Vagina (tissue), 2 donors: Measurements from ENCODE around the gene AMBRA1.

Source experiments
- POLR2A ChIP-seq, 2 donors: fragments of 450-650 bp; IDR thresholded peaks; one replicate each; pipeline ENCODE4 v1.6.1; 2017; ENCODE audit warnings: antibody characterized with exemption in 2 of 2, mild to moderate bottlenecking in 2 of 2, moderate library complexity in 2 of 2
- POLR2AphosphoS5 ChIP-seq, 2 donors: sonication (generic); formaldehyde crosslinking; IDR thresholded peaks; one replicate each; pipeline ENCODE4 v1.9.0; 2017; ENCODE audit warnings: antibody characterized with exemption in 2 of 2, mild to moderate bottlenecking in 2 of 2, low read depth in 1 of 2; ENCODE audit not compliant: insufficient read depth in 1 of 2
- TF ChIP-seq, protein P1 (sequence below), 3 experiments: fragments of 450-650 bp in 2 of 3; fragments of 200-600 bp in 1 of 3; sonication (generic) in 1 of 3; IDR thresholded peaks; one replicate each; pipeline ENCODE4 v1.5.1; 2017 to 2019; ENCODE audit warnings: antibody characterized with exemption in 3 of 3, mild to moderate bottlenecking in 2 of 3, moderate library complexity in 2 of 3

DNA sequence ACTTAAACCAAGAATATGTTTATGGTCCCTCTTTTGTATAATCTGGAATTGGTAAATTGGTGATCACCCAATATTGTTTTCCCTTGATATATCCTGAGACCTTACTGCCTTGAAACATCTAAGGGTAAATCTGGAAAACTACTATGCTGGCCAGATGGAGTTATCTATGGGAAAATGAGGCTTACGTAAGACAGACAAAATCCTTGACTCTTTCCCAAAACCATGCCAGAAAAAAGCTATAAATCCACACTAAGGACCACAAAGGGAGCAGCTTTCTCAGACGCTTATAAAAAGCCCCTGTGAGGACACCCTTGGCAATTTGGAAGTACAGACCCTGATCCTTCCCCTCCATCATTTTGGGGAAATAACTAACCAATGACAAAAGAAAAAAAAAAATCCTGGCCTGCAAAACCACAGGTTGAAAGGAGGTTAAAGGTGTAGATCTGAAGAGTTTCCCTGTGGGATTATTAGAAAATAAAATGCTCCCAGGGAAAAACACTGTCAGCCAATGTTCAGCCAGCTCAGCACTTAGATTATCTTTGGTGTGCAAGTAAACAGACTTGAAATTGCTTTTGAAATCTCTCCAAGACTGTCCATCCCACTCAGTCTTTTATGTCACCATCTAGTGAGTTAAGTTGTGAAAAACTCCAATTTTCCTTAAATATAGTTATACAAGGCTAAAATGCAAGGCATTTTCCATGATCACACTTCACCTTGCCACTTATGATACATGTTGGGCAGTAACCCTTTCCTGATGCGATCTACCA is 6.6 kb upstream of the AMBRA1 start:
- TF ChIP-seq, protein P1, sequence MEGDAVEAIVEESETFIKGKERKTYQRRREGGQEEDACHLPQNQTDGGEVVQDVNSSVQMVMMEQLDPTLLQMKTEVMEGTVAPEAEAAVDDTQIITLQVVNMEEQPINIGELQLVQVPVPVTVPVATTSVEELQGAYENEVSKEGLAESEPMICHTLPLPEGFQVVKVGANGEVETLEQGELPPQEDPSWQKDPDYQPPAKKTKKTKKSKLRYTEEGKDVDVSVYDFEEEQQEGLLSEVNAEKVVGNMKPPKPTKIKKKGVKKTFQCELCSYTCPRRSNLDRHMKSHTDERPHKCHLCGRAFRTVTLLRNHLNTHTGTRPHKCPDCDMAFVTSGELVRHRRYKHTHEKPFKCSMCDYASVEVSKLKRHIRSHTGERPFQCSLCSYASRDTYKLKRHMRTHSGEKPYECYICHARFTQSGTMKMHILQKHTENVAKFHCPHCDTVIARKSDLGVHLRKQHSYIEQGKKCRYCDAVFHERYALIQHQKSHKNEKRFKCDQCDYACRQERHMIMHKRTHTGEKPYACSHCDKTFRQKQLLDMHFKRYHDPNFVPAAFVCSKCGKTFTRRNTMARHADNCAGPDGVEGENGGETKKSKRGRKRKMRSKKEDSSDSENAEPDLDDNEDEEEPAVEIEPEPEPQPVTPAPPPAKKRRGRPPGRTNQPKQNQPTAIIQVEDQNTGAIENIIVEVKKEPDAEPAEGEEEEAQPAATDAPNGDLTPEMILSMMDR (IDR thresholded peaks at IDR 0.05) = no peak
- TF ChIP-seq POLR2A (IDR thresholded peaks at IDR 0.05) (no peak), POLR2AphosphoS5 (IDR thresholded peaks at IDR 0.05; ENCODE audit: insufficient read depth in 1 of 2, low read depth in 1 of 2) (no peak)
